Right lobe of liver (tissue), 4 donors: ENCODE measurements around the gene SOX18.

ENCODE experiments used
- CTCF ChIP-seq, 4 donors: fragments of 200-600 bp in 3 of 4; fragments of 450-650 bp in 1 of 4; IDR thresholded peaks; one replicate each; pipeline versions ENCODE4 v1.5.1 to v1.8.0; 2016 to 2022; ENCODE audit warnings: antibody characterized with exemption in 4 of 4, mild to moderate bottlenecking in 2 of 4
- POLR2A ChIP-seq: fragments of 450-650 bp; IDR thresholded peaks from one replicate; pipeline ENCODE4 v1.6.1; 2017; ENCODE audit warnings: antibody characterized with exemption, mild to moderate bottlenecking
- donor health status: DM: no; HTN: no; CAD: no.
- donor health status: DM: no; HTN: no; CAD: no.
- donor health status: DM: no; HTN: yes; CAD: no.

- TF ChIP-seq CTCF (IDR thresholded peaks at IDR 0.05) (no peak), POLR2A (no peak)
These were observed 45.3 kb downstream of the SOX18 start for GRCh38 chr20:64003960-64004725.
